Measurements from ENCODE around the gene MSH5.

MSH5 gene

GRCh38 chr6:31693535-31693934, 46.3 kb upstream of the MSH5 start:
- no peak overlapping the region for H3K9ac ChIP-seq (ENCODE audit: low read length)
- H3K36me3 ChIP-seq (ENCODE audit: low read length) = peaks cover 5% of the 10 kb centered on the region; the same call in 1 of the 2 replicates
- H2AFZ ChIP-seq (ENCODE audit: low read depth, low read length, severe bottlenecking) = no peak overlapping the region
- no peaks in the 10 kb centered on the region for H3K79me2 ChIP-seq (ENCODE audit: insufficient read depth, low read length)
- no peaks in the 10 kb centered on the region for H3K9me2 ChIP-seq (replicated peaks; ENCODE audit: insufficient read depth, low read length)
- H3K27ac ChIP-seq (ENCODE audit: low read depth, low read length) = no peak overlapping the region
- H3K4me3 ChIP-seq (ENCODE audit: insufficient read depth, low read length, poor library complexity, severe bottlenecking) = no peak overlapping the region
- TF ChIP-seq, protein P1, sequence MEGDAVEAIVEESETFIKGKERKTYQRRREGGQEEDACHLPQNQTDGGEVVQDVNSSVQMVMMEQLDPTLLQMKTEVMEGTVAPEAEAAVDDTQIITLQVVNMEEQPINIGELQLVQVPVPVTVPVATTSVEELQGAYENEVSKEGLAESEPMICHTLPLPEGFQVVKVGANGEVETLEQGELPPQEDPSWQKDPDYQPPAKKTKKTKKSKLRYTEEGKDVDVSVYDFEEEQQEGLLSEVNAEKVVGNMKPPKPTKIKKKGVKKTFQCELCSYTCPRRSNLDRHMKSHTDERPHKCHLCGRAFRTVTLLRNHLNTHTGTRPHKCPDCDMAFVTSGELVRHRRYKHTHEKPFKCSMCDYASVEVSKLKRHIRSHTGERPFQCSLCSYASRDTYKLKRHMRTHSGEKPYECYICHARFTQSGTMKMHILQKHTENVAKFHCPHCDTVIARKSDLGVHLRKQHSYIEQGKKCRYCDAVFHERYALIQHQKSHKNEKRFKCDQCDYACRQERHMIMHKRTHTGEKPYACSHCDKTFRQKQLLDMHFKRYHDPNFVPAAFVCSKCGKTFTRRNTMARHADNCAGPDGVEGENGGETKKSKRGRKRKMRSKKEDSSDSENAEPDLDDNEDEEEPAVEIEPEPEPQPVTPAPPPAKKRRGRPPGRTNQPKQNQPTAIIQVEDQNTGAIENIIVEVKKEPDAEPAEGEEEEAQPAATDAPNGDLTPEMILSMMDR (IDR thresholded peaks at IDR 0.05; ENCODE audit: insufficient read depth, low read length, poor library complexity, severe bottlenecking) = no peak
- no peak for TF ChIP-seq EZH2phosphoT487 (conservative IDR thresholded peaks at IDR 0.05; ENCODE audit: low read length)
- 0 out of 2 replicates have a peak, but pooled peaks cover 7% of the 10 kb centered on the region for H3F3A ChIP-seq (ENCODE audit: insufficient read depth)
- H3K4me2 ChIP-seq (ENCODE audit: low read depth, low read length, poor library complexity, severe bottlenecking) = no peak overlapping the region
- H3K9me3 ChIP-seq (ENCODE audit: insufficient read depth, low read length) = no peaks in the 10 kb centered on the region
- no peaks in the 10 kb centered on the region for H4K20me1 ChIP-seq (ENCODE audit: low read depth, low read length)
- no peaks in the 10 kb centered on the region for H3K27me3 ChIP-seq (ENCODE audit: low read length)

DNA sequence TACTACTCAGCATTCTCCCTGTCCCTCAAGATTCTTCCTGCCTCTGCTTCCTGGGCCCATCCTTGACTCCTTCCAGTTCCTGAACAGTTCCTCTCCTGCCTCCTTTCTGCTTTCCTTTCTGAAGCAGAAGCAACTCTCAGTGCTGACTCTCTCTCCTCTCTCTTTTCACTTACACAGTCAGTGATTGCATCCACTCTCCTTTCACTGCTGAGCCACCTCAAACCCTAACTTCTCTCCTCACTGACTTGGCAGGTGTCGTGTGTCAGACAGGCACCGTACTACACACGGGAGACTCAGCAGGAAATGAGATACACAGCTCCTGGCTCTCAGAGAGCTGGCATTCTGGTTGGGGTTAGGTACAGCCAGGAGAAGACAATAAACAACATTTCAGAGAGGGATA, 42.2 kb upstream of the MSH5 start:
- H3K9me3 ChIP-seq (ENCODE audit: insufficient read depth, low read length) = no peaks in the 10 kb centered on the region
- no peaks in the 10 kb centered on the region for H3K9me2 ChIP-seq (replicated peaks; ENCODE audit: insufficient read depth, low read length)
- no peak overlapping the region for H2AFZ ChIP-seq (ENCODE audit: low read depth, low read length, severe bottlenecking)
- no peak overlapping the region for H3K4me3 ChIP-seq (ENCODE audit: insufficient read depth, low read length, poor library complexity, severe bottlenecking)
- H3K79me2 ChIP-seq (ENCODE audit: insufficient read depth, low read length) = peaks cover 23% of the 10 kb centered on the region
- no peak overlapping the region for H3K9ac ChIP-seq (ENCODE audit: low read length)
- 0 out of 2 replicates have a peak, but pooled peaks cover 7% of the 10 kb centered on the region for H3F3A ChIP-seq (ENCODE audit: insufficient read depth)
- H3K27me3 ChIP-seq (ENCODE audit: low read length) = no peaks in the 10 kb centered on the region
- no peak overlapping the region for H3K4me2 ChIP-seq (ENCODE audit: low read depth, low read length, poor library complexity, severe bottlenecking)
- no peak overlapping the region for H3K27ac ChIP-seq (ENCODE audit: low read depth, low read length)
- TF ChIP-seq, protein P1 (IDR thresholded peaks at IDR 0.05; ENCODE audit: insufficient read depth, low read length, poor library complexity, severe bottlenecking) = no peak
- TF ChIP-seq EZH2phosphoT487 (conservative IDR thresholded peaks at IDR 0.05; ENCODE audit: low read length) = no peak
- H3K36me3 ChIP-seq (ENCODE audit: low read length) = peaks cover 7% of the 10 kb centered on the region; the same call in 1 of the 2 replicates
- H4K20me1 ChIP-seq (ENCODE audit: low read depth, low read length) = no peaks in the 10 kb centered on the region

GRCh38 chr6:31700740-31701401, 38.9 kb upstream of the MSH5 start:
- no peak overlapping the region for H3K9ac ChIP-seq (ENCODE audit: low read length)
- H3K27ac ChIP-seq (ENCODE audit: low read depth, low read length) = no peak overlapping the region
- 0 out of 2 replicates have a peak, but pooled peaks cover 2% of the 10 kb centered on the region for H3K36me3 ChIP-seq (ENCODE audit: low read length)

More at GRCh38 chr6:31700740-31701401, 38.9 kb upstream of the MSH5 start:
- H3K4me2 ChIP-seq (ENCODE audit: low read depth, low read length, poor library complexity, severe bottlenecking) = peak overlapping the region; percentile 84
- H3K4me3 ChIP-seq (ENCODE audit: insufficient read depth, low read length, poor library complexity, severe bottlenecking) = no peak overlapping the region
- no peaks in the 10 kb centered on the region for H3K9me2 ChIP-seq (replicated peaks; ENCODE audit: insufficient read depth, low read length)
- TF ChIP-seq EZH2phosphoT487 (conservative IDR thresholded peaks at IDR 0.05; ENCODE audit: low read length) = no peak
- TF ChIP-seq, protein P1 (IDR thresholded peaks at IDR 0.05; ENCODE audit: insufficient read depth, low read length, poor library complexity, severe bottlenecking) = no peak
- H4K20me1 ChIP-seq (ENCODE audit: low read depth, low read length) = no peaks in the 10 kb centered on the region
- no peaks in the 10 kb centered on the region for H3K9me3 ChIP-seq (ENCODE audit: insufficient read depth, low read length)
- H3F3A ChIP-seq (ENCODE audit: insufficient read depth) = peaks cover 13% of the 10 kb centered on the region
- H2AFZ ChIP-seq (ENCODE audit: low read depth, low read length, severe bottlenecking) = no peak overlapping the region
- peaks cover 26% of the 10 kb centered on the region for H3K79me2 ChIP-seq (ENCODE audit: insufficient read depth, low read length)
- H3K27me3 ChIP-seq (ENCODE audit: low read length) = no peaks in the 10 kb centered on the region

All from SU-DHL-6 (cell line).